ENCODE data around the gene FRS3. TPM values are rescaled to one million over a fixed set of nuclear protein-coding genes. Genes with fewer than 3 reads are reported as not detected.
"Not testable (repeated sequence)": the region's sequence is repeated elsewhere in the genome, so short reads cannot be mapped to it uniquely, and the experiment has no call there.

The FRS3 gene
- total and polyA plus RNA-seq, 5 donors from 2014 or later = 1.3 to 6.4 (median 1.5) TPM

DNA sequence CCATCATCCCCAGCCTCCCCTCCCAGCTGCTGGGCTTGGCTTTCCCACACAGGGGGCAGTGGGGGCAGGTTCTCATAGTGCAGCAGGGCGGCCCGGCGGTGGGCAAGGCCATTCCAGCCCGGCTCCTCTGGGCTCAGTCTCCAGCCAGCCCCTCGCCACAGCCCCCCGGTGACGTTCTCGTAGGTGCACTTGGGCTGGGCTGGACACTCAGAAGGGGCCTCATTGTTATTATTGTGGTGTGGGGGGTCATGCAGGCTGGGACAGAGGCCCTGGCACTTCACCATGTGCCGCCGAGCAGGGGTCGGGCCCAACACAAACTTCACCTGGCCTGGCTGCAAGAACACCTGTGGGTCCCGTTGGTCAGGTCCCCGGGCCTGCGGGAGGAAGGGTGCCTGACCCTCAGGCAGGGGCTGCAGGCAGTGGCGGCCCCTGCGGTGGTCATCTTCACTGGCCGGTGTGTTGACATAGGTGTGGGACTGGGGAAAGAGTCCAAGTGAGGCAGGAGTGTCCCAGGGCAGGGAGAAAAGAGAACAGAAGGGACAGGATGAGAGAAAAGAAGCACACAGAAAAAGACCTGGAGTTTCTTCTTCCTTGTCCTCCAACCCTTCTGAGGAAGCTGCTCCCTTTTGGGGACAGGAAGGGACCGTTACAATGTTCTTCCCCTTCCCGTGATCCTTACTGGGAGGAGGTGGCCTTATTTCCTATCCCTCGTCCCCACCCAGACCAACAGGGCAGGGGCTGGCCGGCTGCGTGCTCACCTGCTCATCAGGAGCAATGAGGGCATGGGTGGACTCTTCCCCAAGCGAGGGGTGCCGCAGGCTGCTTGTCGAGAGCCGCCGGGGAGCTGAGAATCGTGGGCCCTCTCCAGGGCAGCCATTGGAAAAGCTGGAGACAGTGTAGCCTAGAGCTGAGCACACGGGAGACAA, 8.4 kb downstream of the FRS3 start:
- Histone ChIP-seq H3K36me3 (ENCODE audit: control insufficient read depth, insufficient read depth, low read length) (peaks cover 31% of the 10 kb centered on the region), H3K4me3 (ENCODE audit: low read depth, low read length) (no peak overlapping the region), H3K27me3 (ENCODE audit: control insufficient read depth, insufficient read depth, low read length) (no peaks in the 10 kb centered on the region), H3K4me1 (ENCODE audit: control insufficient read depth, insufficient read depth, low read length, poor library complexity, severe bottlenecking) (no peaks in the 10 kb centered on the region), H3K27ac (ENCODE audit: insufficient read depth, low read length, poor library complexity, severe bottlenecking) (no peak overlapping the region), H3K9me3 (ENCODE audit: control insufficient read depth in 2 of 2, low read length in 2 of 2) (no peaks in the 10 kb centered on the region)
- no peak for DNase-seq
- Mint-ChIP-seq H3K27ac (peak overlapping the region in 1 of 3 donors; percentile 76), H3K4me3 (no peak overlapping the region), H3K27me3 (peaks cover 2% of the 10 kb centered on the region), H3K9me3 (no peaks in the 10 kb centered on the region), H3K4me1 (no peaks in the 10 kb centered on the region), H3K36me3 (peaks cover 21% of the 10 kb centered on the region)
- ATAC-seq (ENCODE audit: low read depth in 2 of 2) = no peak

DNA sequence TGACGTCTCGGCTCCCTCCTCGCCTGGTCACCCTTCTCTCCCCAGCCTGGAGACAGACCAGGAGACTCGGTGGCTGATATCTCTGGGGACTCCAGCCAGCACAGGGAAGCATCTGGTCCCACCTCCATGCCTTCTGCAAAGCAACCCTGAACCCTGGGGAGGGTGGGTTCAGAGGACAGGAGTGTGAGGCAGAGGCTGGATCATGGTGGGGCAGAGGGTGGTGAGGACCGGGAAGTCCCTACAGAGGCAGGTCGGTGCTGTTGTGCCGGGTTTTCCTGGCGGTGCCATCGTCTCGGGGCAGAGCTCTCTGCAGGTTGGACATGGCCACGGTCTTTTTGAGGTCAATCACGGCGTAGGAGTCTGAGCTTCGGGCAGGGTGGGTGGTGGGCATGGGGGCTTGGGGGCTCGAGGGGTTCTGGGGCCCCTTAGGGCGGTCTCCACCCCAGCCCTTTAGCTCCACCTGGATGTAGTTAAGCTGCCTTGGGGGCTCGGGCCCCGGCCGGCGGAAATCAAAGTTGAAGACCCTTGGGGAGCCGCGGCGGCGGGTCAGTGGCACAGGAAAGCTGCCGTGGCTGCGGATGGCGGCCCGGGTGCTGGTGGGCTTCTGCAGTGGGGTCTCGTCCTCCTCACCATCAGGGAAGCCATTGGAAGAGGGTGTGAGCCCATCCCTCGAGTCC, 9.2 kb downstream of the FRS3 start:
- H3K4me1 Mint-ChIP-seq = no peaks in the 10 kb centered on the region
- H3K27me3 Mint-ChIP-seq = peaks cover 4% of the 10 kb centered on the region
- H3K4me3 ChIP-seq (ENCODE audit: low read depth, low read length) = no peak overlapping the region
- ATAC-seq (ENCODE audit: low read depth in 2 of 2) (no peak), DNase-seq (no peak)
- no peaks in the 10 kb centered on the region for H3K9me3 ChIP-seq (ENCODE audit: control insufficient read depth in 2 of 2, low read length in 2 of 2)
- peaks cover 0 to 1% (median 0%) of the 10 kb centered on the region in 7 donors for H3K9me3 Mint-ChIP-seq
- no peak overlapping the region for H3K27ac Mint-ChIP-seq
- no peaks in the 10 kb centered on the region for H3K27me3 ChIP-seq (ENCODE audit: control insufficient read depth, insufficient read depth, low read length)
- peaks cover 21% of the 10 kb centered on the region for H3K36me3 Mint-ChIP-seq
- H3K4me3 Mint-ChIP-seq = no peak overlapping the region
- H3K36me3 ChIP-seq (ENCODE audit: control insufficient read depth, insufficient read depth, low read length) = peaks cover 30% of the 10 kb centered on the region
- H3K27ac ChIP-seq (ENCODE audit: insufficient read depth, low read length, poor library complexity, severe bottlenecking) = no peak overlapping the region
- no peaks in the 10 kb centered on the region for H3K4me1 ChIP-seq (ENCODE audit: control insufficient read depth, insufficient read depth, low read length, poor library complexity, severe bottlenecking)

DNA sequence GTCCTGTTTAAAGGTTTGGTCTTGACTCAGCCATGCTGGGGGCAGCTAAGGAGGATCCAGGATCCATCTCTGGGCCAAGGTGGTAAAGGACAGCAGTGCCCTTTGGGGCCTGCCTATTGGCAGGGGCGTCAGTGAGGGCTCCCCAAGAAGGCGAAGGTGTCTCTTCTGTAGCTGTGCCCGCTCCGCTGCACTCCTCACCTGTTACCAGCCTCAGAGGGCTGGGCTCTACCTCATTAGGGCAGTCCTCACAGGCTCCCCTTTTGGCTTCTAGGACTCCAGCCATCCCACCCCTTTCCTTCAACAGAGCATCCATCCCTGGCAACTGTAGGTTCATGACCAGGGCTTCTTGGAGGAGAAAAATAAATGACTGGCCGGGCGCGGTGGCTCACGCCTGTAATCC, 10.3 kb downstream of the FRS3 start:
- Histone ChIP-seq H3K36me3 (ENCODE audit: control insufficient read depth, insufficient read depth, low read length) (peaks cover 19% of the 10 kb centered on the region), H3K4me1 (ENCODE audit: control insufficient read depth, insufficient read depth, low read length, poor library complexity, severe bottlenecking) (no peaks in the 10 kb centered on the region), H3K27ac (ENCODE audit: insufficient read depth, low read length, poor library complexity, severe bottlenecking) (no peak overlapping the region), H3K27me3 (ENCODE audit: control insufficient read depth, insufficient read depth, low read length) (no peaks in the 10 kb centered on the region), H3K9me3 (ENCODE audit: control insufficient read depth in 2 of 2, low read length in 2 of 2) (no peaks in the 10 kb centered on the region), H3K4me3 (ENCODE audit: low read depth, low read length) (no peak overlapping the region)
- Mint-ChIP-seq H3K27ac (peak overlapping the region in 1 of 3 donors; percentile 47), H3K4me3 (peak overlapping the region in 1 of 4 donors; percentile 15), H3K36me3 (peaks cover 13% of the 10 kb centered on the region), H3K9me3 (peaks cover 0 to 1% (median 0%) of the 10 kb centered on the region in 7 donors), H3K27me3 (peaks cover 4% of the 10 kb centered on the region), H3K4me1 (no peaks in the 10 kb centered on the region)
- ATAC-seq (ENCODE audit: low read depth in 2 of 2) (no peak), DNase-seq (no peak)

DNA sequence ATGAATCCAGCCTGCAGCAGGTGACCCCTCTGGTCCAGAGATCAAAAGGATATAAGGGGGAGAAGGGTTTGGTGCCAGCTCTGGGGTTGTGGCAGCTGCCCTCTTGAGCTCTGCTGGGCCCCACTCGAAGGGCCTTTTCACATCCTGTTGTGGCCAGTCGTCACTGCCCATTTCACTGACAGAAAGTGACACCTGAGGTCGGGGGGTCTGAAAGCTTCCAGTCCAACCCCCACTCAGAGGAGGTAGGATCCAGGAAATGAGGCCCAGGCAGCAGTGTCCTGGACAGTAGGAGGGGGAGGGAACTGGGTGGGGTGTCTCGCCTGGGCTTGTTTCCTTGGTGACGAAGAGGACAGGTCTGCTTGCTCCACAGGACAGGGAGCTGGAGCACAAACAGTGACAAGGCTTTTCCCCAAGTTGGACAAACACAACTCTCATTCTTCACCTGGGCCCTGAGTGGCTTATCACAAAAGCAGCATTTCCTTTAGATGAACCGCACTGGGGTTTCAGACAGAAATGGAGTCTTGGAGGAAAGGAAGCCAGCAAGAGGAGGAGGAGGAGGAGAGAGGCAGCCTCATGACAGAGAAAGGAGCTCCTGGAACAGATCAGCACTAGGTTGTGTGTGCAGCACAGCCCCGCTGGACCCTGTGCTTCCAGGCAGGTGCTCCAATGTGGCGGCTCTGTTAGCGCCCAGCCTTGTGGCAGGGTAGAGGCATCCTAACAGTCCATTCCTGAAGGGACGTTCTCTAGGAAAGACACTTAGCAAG, 11.0 kb downstream of the FRS3 start:
- peak in 1 of 3 donors; percentile 16 for DNase-seq
- Mint-ChIP-seq H3K9me3 (peaks cover 0 to 1% (median 0%) of the 10 kb centered on the region in 7 donors), H3K27me3 (peaks cover 4% of the 10 kb centered on the region), H3K36me3 (peaks cover 9% of the 10 kb centered on the region), H3K27ac (peak overlapping the region in 2 of 3 donors; percentile 47 to 51), H3K4me3 (no peak overlapping the region), H3K4me1 (no peaks in the 10 kb centered on the region)
- Histone ChIP-seq H3K9me3 (ENCODE audit: control insufficient read depth in 2 of 2, low read length in 2 of 2) (no peaks in the 10 kb centered on the region), H3K27ac (ENCODE audit: insufficient read depth, low read length, poor library complexity, severe bottlenecking) (no peak overlapping the region), H3K27me3 (ENCODE audit: control insufficient read depth, insufficient read depth, low read length) (no peaks in the 10 kb centered on the region), H3K4me3 (ENCODE audit: low read depth, low read length) (no peak overlapping the region), H3K36me3 (ENCODE audit: control insufficient read depth, insufficient read depth, low read length) (peaks cover 16% of the 10 kb centered on the region), H3K4me1 (ENCODE audit: control insufficient read depth, insufficient read depth, low read length, poor library complexity, severe bottlenecking) (no peaks in the 10 kb centered on the region)
- ATAC-seq (ENCODE audit: low read depth in 2 of 2) = no peak

DNA sequence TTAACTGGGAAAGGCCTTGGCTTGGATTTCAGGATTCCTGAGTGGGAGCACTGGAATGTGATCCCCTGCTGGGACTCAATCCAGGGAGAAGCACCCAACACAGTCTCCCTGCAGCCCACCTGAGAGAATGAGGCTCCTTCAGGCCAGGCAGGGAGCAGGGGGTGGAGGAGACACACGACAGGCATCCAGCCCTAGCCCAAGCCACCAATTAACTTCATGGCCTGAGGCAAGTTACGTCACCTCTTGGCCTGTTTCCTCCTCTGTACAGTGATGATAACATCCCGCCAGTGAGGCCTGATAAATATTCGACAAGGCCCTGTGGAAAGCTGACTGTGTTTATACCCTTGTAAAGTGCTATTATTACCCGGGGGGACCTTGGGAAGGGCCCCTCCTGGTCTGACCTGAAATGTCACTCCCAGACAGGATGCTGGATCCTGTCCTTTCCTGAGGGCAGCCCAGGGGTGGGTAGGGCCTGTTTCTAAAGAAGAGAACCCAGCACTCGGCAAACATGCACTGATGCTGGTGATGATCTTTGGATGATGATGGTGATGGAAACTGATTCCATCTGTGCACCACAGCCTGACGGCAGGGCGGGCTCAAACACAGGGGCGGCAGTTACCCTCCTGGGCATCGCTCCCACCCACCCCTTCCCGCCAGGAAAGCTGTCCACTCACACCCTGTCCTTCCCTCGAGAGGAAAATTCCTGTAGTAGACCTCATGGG, 12.4 kb downstream of the FRS3 start:
- DNase-seq (no peak), ATAC-seq (ENCODE audit: low read depth in 2 of 2) (no peak)
- peak overlapping the region in 1 of 4 donors; percentile 43 for H3K4me3 Mint-ChIP-seq
- H3K9me3 Mint-ChIP-seq = peaks cover 0 to 3% (median 0%) of the 10 kb centered on the region in 7 donors
- no peaks in the 10 kb centered on the region for H3K9me3 ChIP-seq (ENCODE audit: control insufficient read depth in 2 of 2, low read length in 2 of 2)
- peaks cover 10% of the 10 kb centered on the region for H3K36me3 ChIP-seq (ENCODE audit: control insufficient read depth, insufficient read depth, low read length)
- peak overlapping the region in 1 of 3 donors; percentile 52 for H3K27ac Mint-ChIP-seq
- no peak overlapping the region for H3K4me3 ChIP-seq (ENCODE audit: low read depth, low read length)
- H3K4me1 Mint-ChIP-seq = no peaks in the 10 kb centered on the region
- H3K27me3 Mint-ChIP-seq = peaks cover 4% of the 10 kb centered on the region
- H3K36me3 Mint-ChIP-seq = peaks cover 4% of the 10 kb centered on the region
- H3K27ac ChIP-seq (ENCODE audit: insufficient read depth, low read length, poor library complexity, severe bottlenecking) = no peak overlapping the region
- H3K27me3 ChIP-seq (ENCODE audit: control insufficient read depth, insufficient read depth, low read length) = peaks cover 2% of the 10 kb centered on the region
- no peaks in the 10 kb centered on the region for H3K4me1 ChIP-seq (ENCODE audit: control insufficient read depth, insufficient read depth, low read length, poor library complexity, severe bottlenecking)

DNA sequence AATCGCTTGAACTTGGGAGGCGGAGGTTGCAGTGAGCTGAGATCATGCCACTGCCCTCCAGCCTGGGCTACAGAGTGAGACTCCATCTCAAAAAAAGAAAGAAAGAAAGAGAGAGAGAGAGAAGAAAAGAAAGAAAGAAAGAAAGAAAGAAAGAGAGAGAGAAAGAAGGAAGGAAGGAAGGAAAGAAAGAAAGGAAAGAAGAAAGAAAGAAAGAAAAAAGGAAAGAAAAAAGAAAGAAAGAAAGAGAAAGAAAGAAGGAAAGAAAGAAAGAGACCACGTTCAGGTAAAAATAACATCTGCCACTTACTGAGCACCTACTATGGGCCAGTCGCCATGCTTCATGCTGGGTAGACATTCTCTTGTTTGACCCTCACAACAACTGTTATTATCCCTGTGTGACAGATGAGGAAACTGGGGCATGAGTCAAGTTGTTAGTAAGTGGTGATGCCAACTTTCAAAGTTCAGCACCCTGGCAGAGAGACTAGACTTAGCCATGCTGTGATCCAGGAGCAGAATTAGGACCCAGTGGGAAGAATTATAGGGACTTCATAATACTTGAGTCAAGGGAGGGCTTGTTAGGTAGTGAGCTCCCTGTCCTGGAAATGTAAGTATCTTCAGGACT, 13.5 kb downstream of the FRS3 start:
- H3K4me3 Mint-ChIP-seq; H3K27ac Mint-ChIP-seq; H3K36me3 ChIP-seq (ENCODE audit: control insufficient read depth, insufficient read depth, low read length); H3K27me3 Mint-ChIP-seq; H3K4me1 Mint-ChIP-seq; H3K4me1 ChIP-seq (ENCODE audit: control insufficient read depth, insufficient read depth, low read length, poor library complexity, severe bottlenecking); H3K9me3 Mint-ChIP-seq; H3K9me3 ChIP-seq (ENCODE audit: control insufficient read depth in 2 of 2, low read length in 2 of 2); H3K4me3 ChIP-seq (ENCODE audit: low read depth, low read length); H3K27me3 ChIP-seq (ENCODE audit: control insufficient read depth, insufficient read depth, low read length); ATAC-seq (ENCODE audit: low read depth in 2 of 2); DNase-seq; H3K27ac ChIP-seq (ENCODE audit: insufficient read depth, low read length, poor library complexity, severe bottlenecking); H3K36me3 Mint-ChIP-seq: not testable (repeated sequence)

DNA sequence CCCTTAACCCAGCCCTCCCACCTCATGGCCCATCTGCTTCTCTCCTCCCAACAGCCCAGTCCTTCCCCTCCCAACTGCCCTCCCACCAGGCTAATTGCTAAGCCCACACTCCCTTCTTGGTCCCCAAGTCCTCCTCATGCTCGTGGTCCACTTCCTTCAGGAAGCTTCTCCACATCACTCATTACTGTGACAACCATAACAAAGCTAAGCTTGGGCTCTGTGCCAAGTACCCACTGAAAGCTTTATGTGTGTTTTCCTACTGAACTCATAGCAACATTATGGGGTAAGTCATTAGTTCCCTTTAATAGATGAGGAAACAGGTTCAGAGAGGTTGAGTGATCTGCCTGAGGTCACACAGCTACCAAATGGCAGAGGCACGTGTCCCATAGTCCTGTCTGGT, 16.2 kb downstream of the FRS3 start:
- no peaks in the 10 kb centered on the region for H3K9me3 ChIP-seq (ENCODE audit: control insufficient read depth in 2 of 2, low read length in 2 of 2)
- Mint-ChIP-seq H3K27me3 (peaks cover 8% of the 10 kb centered on the region), H3K4me1 (no peaks in the 10 kb centered on the region), H3K36me3 (no peaks in the 10 kb centered on the region), H3K4me3 (no peak overlapping the region), H3K27ac (no peak overlapping the region), H3K9me3 (peaks cover 0 to 3% (median 0%) of the 10 kb centered on the region in 7 donors)
- H3K27ac ChIP-seq (ENCODE audit: insufficient read depth, low read length, poor library complexity, severe bottlenecking) = no peak overlapping the region
- no peaks in the 10 kb centered on the region for H3K36me3 ChIP-seq (ENCODE audit: control insufficient read depth, insufficient read depth, low read length)
- no peak overlapping the region for H3K4me3 ChIP-seq (ENCODE audit: low read depth, low read length)
- DNase-seq (no peak), ATAC-seq (ENCODE audit: low read depth in 2 of 2) (no peak)
- H3K4me1 ChIP-seq (ENCODE audit: control insufficient read depth, insufficient read depth, low read length, poor library complexity, severe bottlenecking) = no peaks in the 10 kb centered on the region
- peaks cover 2% of the 10 kb centered on the region for H3K27me3 ChIP-seq (ENCODE audit: control insufficient read depth, insufficient read depth, low read length)

Measured in CD4-positive, CD25-positive, alpha-beta regulatory T cell (primary cell).